HG03103 (cell line): Measurements from ENCODE around the gene CD80.
"Not testable (repeated sequence)": the region's sequence is repeated elsewhere in the genome, so short reads cannot be mapped to it uniquely, and the experiment has no call there.

Experiments
- ATAC-seq: cut with Tn5 transposase; IDR thresholded peaks from one replicate; pipeline ENCODE4 v1.9.1; 2021; ENCODE audit warnings: low read depth; ENCODE audit not compliant: unreplicated experiment

CD80 gene

GRCh38 chr3:119559441-119559963 lies at the start of gene CD80:
CD80 (minus strand) TSS chr3:119559614; CDS start chr3:119557728, 1,886 bp downstream.
- peak; percentile 47 for ATAC-seq

DNA sequence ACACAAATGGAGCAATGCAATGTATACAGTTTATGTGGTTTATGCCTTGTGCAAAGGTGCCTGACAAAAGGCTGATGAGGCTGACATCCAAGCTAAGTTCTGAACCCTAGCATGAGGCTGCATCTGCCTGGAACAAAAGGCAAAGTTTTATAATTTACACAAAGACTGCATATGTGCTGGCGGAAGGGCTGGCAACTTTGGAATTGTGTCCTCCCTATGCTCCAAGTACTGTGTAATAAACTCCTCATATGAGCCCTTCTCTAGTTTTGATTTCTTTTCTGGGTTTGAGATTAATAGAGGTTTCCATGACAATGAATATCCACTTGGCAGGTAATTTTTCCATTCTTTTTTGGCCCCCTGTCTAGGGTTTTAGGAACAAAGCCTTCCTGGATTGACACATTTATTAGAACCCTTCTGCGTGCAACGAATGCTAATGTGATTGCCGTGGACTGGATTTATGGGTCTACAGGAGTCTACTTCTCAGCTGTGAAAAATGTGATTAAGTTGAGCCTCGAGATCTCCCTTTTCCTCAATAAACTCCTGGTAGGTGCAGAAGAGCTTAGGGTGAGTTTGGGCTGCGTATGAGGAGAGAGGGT lies 49.1 kb upstream of the CD80 start:
- no peak for ATAC-seq

GRCh38 chr3:119604878-119605277 lies 45.5 kb upstream of the CD80 start:
- no peak for ATAC-seq

- no peak for ATAC-seq
Measured at GRCh38 chr3:119602676-119603075, 43.3 kb upstream of the CD80 start.

DNA sequence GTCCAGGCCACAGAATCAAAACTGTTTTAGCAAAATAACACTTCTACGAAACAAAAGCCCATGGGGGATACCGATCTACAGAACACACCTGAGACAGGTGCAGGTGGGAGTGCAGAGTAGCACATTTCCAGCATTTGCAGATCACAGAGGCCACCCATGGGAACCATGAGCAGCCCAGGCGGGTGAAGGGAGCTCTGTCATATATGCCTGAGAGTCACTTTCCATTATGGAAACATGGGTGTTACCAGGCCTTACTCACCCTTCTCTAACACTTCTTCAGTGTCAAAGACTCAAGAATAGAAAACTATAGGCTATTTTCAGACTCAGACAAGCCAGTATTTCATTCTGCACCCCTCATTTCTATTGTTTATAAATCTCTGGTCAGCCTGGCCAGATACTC lies 41.7 kb upstream of the CD80 start:
- peak; percentile 0 for ATAC-seq

DNA sequence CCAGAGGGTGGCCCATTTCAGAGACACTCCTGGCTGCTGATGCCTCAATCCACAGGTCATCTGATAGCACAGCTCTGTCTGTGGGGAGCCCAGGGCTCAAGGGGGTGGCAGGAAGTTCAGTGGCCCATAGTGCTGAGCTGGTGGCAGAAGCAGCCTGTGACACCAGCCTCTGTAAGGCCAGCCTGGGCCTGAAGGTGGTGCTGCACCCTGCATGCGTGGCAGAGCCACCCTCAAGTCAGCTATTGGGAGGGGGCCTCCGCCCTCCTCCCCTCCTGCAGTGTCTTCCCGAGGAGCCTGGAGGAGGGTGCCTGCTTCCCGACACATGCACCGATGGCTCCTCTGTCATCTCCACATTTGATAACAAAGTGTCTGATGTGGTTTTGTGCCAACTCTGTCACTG lies 41.3 kb upstream of the CD80 start:
- ATAC-seq, result peak; percentile 69

GRCh38 chr3:119599558-119600174 lies 40.3 kb upstream of the CD80 start:
- ATAC-seq, result no peak

DNA sequence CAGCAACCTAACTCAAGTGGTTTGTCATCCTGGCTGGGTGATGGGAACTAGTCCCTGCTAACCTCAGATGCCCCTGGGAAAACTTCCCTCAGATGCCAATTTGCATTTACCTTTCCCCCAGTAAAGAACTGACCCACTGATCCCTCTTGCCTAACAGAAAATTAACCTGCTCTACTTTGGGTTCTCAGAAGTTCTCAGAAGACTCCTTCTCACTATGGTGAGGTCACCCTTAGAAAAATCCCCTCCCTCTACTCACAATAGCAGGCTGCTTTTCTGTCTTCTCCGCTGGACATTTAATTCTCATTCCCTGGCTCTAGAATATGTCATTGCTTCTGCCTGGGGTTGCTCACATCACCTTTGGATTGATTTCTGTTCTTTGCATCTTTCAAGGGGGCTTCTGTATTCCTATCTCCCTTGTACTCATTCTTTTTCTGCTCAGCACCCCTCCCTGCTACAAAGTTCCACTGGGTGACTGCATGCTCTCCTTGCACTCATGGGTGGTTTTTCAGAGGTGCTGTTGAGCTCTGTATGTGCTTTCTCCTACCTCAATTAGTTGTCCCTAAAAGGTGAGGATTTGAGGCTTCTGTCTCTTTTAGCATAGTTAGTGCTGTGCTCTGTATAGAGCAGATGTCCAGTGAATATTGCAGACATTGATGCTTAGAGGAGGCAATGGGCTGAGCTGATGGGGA lies 39.1 kb upstream of the CD80 start:
- peak; percentile 37 for ATAC-seq

- no peak for ATAC-seq
Measured at GRCh38 chr3:119597548-119598288, 38.3 kb upstream of the CD80 start, which contains the start of gene PLA1A. PLA1A (plus strand) TSS chr3:119597885; CDS start chr3:119597914, 29 bp downstream.

DNA sequence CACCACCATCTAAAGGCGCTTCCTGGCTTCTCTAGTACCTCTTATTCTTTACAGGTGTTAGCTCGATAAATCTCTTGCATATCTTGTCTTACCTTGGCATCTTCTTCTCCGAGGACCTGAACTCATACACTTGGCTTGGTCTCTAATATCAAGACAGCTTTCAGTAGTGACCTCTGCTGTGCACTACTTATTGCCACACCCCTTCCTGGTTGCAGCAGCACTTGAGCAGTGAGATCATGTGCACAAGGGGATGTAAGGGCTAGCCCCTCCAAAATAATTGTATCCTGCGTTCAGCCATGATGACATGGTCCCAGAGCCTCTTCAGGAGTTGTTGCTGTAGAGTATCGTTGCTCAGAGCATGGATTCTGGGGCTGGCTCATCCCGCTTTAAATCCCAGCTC lies 37.0 kb upstream of the CD80 start:
- no peak for ATAC-seq

DNA sequence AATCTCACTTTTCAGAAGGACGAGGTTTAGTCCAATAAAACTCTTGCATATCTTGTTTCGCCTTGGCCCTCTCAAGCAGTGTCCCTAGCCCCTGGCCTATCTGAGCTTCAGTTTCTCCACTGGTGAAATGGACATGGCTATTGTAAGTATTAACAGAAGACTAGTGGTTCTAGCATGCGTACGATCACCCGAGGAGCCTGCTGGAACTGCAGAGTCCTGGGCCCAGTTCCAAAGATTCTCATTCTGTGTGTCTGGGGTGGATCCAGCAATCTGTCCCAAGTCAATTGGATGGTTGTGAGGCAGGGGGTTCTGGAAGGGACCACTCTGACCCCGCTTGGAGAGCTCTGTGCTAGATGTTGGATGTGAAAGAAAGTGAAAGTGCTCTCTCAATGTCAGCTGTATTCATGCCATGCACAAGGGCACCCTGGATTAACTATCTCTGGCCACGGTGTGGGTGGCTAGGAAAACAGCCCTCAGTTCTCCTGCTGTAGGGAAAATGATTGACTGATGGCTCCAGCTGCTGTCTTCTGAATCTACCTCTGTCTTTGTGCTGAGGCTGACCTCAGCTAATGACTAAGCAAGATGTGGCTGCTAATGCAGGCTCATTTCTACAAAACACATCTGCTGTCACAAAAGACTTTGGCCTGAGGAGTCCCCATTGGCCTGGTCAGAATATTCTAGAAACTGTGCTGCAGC lies 36.4 kb upstream of the CD80 start:
- no peak for ATAC-seq

DNA sequence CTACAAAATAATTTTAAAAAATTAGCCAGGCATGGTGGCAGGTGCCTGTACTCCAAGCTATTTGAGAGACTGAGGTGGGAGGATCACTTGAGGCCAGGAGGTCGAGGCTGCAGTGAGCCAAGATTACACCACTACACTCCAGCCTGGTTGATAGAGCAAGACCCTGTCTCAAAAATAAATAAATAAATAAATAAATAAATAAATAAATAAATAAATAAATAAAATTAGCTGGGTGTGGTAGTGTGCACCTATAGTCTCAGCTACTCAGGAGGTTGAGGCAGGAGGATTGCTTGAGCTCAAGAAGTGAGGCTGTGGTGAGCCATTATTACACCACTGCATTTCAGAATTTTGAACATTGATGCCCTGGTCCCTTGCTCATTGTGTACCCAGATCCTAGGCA lies 35.5 kb upstream of the CD80 start:
- not testable (repeated sequence) for ATAC-seq

- ATAC-seq, result no peak
Measured at GRCh38 chr3:119594066-119594465, 34.7 kb upstream of the CD80 start.

GRCh38 chr3:119592861-119593260 lies 33.4 kb upstream of the CD80 start:
- no peak for ATAC-seq

DNA sequence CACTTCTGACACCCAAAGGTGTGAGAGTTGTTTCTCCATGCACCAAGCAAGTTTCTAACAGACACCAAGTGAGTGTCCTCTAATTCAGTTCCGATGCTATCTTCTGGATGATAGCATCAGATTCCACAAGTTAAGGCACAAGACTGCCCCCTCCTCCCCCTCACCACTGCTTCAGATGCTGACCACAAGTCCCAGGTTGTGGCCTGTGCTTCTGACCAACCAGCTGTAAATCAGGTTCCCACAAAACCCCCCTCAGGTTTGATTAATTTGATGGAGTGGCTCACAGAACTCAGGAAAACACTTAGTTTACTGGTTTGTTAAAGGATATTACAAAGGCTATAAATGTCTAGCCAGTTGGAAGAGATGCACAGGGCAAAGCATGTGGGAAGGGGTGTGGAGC lies 31.3 kb upstream of the CD80 start:
- ATAC-seq, result no peak

DNA sequence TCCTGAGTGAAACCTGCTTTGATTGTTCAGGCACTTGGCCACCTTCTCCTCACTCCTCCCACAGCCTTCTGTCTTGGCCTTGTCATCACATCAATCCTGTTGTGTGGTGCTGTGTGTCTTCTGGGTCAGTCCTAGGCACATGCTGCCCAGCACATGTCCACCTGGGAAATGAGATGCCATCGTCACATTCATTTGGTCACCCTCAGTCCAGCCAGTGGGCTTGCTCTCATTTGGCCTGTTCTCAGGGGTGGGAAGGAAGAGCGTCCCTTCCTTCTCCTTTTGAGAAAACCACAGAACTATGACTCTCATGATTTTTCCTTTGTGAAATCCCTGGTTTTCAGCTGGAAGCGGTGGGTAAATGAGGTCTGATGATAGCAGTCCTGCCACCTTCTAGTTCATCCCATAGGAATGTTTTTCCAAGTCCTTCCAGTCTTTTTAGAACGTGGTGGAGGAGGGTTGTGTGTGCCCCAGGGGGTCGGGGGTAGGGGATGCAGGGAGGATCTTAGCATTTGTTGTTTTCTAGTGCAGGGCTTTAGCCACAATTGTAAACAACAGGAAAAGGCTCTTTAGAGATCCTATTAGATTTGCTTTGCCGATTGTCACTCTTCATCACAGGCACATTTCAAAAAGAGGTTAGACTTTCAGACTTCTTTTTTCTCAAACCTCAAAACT lies 29.8 kb upstream of the CD80 start:
- no peak for ATAC-seq

DNA sequence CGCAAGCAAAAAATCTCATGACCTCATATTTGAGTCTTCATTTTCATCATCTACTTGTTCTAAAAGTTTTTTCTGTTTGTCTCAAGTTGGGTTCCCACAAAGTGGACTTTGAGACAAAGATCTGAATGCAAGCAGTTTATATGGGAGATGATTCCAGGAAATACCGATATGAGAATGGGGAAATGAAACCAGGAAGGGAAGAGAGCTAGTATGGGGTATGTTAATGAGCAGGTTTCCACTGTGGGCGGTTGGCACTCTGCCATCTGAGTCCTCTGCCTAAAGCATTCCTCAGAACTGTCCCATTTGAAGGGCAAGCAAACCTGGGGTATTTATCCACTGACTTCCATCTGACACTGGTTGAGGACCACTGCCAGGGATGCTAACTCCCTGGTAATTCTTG lies 28.7 kb upstream of the CD80 start:
- no peak for ATAC-seq

DNA sequence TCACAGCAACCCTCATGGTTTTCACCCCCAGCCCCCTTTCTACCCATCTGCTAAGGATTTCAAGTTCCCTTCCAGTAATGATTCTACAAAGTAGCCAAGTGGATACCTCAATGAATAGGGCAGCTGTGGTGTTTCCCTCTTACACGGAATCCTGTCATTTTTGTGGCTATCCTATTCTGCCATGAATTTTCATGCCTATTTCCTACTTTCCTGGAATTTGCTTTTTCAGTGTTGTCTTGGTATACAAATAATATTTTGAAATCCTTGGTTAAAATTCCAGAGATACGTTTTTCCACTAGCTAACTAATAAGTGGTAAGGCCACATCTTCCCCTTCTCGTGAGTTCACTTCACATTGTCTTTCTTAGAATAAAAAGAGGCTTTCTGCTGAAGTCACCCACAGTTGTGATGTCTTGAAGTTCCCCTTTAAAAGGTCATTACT lies 27.3 kb upstream of the CD80 start:
- no peak for ATAC-seq

DNA sequence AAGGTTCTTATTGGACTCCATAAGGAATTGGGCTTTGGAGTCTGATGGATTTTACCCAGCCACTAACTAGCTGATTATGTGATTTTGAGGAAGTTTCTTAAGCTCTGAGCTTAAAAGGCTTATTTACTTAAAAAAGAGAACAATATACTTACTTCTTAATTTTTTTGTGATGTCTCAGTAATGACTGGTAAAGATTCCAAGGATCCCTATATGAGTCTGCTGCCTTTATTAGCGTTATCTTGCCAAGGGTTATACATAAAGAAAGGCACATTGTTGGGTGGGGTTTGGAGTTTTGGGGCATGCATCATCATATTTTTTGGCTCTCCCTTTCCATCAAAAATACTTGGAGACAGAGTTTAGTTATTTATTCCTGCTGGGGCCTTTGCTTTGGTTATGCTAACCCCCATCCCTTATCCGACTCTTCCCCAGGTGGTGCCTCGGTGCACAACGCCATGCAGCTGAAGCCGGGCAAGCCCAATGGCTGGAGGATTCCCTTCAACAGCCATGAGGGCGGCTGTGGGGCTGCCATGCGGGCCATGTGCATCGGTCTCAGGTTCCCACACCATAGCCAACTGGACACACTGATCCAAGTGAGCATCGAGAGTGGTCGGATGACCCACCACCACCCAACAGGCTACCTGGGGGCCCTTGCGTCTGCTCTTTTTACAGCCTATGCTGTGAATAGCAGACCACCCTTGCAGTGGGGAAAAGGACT lies 26.6 kb upstream of the CD80 start:
- ATAC-seq, result no peak
